Medulla oblongata (tissue), 1 donor: Measurements from ENCODE around the gene MICU1.
"Not testable (repeated sequence)": the region's sequence is repeated elsewhere in the genome, so short reads cannot be mapped to it uniquely, and the experiment has no call there.

Source experiments
- DNase-seq: peaks from one replicate; pipeline ENCODE4 v3.0.0-alpha.2; 2015; ENCODE audit errors: extremely low spot score

The MICU1 gene

DNA sequence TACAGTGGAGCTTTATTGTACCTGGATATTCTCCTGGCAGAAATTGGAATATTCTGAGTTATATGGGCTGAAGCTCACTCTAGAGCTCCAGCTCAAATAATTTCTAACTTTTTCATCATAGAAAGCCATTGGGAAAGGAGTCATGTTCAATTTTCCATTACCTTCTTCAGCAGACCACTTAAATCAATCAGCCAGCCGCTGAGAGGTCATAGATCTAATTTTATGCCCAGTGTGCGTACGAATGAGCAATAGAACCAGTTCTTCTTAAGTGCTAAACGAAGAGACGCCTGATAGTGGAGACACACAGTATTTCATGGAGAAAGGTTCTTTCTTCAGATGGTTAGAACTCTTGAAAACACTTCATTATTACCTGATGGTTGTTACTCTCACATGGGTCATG lies 236.2 kb downstream of the MICU1 start:
- no peak for DNase-seq

DNA sequence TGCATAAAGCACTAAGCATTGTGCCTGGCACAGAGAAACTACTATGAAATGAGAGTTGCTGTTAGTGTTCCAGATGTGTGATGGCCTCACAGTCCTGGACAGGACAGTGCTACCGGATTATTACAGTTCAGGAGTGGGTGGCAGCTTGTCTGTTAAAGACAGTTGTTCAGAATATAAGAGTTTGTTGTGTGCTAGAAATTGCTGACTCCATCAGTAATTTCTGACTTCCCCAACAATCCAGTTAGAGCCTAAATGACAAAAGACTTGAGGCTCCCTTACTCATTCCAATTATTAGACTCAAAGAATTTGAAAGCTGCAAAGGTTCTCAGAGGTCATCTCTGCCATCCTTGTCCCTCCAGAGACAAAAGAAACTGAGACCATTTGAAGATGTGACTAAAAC lies 236.9 kb downstream of the MICU1 start:
- DNase-seq = no peak

DNA sequence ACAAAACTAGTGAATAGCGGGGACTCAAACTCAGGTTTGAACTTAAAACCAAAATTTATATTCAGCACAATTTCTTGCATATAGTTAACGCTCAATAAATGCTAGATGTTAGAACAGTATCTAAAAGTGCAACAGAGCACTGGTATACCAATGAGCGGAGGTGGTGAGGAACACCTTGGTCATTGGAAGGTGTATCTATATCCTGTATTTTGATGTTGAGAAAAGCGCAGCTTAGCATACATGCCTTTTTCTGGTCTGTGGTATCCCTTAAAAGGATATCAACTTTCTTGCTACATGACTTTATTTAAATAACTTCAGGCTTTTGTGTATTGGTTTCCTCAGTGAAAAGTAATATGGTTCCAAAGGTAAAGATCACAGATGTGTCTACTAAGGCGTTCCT lies 237.8 kb downstream of the MICU1 start:
- DNase-seq = no peak

DNA sequence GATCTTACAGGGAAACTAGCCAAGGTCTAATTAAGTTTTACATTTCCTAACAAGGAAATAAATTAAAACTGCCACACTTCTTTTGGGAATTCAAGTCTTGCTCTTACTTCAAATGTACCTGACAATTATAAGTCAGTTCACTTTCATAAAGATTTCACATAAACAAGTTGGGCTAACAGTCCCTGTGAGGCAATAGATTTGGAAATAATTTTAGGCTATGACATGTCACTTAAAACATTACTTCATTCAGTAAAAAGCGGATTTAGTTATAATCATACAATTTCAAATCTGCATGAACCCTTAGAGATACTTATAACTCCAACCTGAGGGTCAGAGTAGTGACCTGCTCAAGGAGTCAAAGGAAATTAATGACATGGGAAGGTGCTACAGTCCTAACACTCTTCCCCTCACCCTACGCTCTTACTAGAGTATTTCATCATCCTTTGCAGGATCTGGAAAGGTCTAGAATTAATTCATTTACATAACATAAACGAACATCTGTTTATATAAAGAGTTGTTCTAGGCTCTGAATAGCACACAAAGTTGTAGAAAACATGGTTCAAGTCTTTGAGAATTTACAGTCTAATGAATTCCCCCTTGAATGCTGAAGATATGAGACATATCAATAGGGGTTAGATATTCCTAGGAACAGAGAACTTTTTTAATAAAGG lies 238.8 kb downstream of the MICU1 start:
- no peak for DNase-seq

DNA sequence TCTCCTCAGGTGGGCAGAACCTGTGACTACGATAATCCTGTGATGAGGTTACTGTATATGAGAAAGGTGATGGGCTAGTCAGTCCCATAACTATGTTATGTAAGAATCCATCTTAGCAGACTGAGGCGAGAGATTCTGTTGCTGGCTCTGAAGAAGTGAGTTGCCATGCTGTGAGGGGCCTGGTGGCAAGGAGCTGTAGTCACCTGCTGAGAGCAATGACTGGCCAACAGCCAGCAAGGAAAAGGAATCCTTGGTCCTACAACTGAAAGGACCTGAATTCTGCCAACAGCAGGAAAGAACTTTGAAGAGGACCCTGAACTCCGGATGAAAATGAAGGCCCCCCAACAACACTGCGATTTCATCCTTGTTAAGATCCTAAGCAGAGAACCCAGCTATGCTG lies 240.2 kb downstream of the MICU1 start:
- no peak for DNase-seq

DNA sequence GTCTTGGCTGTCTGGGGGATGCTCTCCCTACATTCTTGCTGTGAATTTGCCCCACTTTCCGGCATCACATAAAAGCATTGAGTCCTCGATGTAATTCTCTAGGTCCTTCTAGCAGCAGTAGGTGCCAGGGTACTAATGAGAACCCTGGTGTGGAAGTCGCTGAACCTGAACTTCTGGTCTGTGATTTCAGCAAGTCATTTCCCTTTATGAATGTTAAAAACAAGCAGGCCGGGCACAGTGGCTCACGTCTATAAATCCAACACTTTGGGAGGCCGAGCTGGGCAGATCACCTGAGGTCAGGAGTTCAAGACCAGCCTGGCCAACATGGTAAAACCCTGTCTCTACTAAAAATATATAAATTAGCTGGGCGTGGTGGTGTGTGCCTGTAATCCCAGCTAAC lies 240.9 kb downstream of the MICU1 start:
- DNase-seq = not testable (repeated sequence)

DNA sequence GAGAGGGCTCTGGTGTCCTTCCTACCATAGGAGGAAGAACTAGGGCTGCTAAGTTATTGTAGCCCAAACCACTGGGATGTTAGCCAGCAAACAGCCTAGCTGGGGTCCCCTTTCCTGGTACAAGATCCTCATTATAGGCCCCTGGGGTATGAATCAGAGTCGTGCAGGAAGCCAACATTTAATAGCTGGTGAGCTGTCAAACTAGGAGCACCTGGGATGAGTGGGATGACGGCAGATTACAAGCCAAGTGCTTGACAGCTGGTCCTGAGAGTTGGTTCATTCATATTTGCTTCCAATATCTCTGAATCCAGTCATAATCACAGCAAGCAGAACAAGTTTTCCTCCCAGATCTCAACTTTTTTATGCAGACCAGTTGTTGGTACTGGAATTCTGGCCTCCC lies 246.1 kb downstream of the MICU1 start:
- no peak for DNase-seq

DNA sequence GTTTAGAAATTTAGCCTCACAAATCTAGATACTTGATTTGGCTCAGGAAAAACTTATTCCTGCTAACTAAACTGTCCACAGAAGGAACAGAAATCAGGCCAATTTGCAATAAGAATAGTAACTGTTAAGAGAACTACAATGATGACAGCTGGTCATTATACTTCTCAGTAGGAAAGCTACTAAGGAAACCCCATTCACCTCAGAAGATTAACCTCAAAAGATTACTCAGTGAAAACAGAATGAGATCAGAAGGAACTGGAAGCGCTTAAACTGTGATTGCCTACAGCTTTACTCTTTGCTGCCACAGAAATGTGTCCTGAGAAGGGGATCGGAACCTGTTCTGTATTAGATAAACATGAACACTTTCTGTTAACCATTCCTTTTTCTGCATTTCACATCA lies 246.8 kb downstream of the MICU1 start:
- DNase-seq = no peak

DNA sequence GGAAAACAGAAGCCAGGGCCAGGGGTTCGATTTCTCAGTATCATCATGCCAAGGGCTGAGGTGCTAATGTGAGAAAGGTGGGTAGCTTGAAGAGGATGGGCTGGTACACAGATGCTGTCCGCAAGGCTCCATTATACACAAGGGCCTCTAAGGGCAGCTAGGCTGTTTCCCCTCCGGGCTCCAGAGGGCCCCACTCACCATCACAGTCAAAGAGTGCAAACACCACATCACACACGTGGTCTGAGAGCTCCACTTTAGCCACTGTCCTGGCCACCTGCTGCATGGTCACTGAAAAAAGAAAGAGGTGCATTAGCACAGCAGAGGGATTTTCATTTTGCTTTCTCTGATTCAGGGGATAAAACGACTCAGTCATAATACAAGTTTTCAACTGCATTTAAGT lies 250.3 kb downstream of the MICU1 start:
- peak; percentile 73 for DNase-seq

DNA sequence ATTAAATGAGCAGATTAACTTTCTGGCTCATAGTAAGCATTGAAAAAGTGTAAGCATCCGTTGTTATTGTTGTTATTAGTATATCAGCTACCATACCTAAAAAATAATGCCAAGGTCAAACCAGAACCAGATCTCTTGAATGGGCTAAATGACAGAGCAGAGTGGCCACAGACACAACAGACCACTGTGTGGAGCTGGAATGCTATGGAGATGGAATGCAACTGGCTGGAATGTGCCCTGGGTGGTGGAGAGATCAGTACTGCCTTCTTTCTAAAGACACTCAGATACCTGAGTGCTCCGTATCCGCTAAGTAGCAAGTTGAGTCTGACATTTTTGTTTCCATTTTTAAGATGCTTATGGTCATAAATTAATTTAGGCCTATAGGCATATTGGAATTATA lies 250.7 kb downstream of the MICU1 start:
- peak; percentile 74 for DNase-seq

DNA sequence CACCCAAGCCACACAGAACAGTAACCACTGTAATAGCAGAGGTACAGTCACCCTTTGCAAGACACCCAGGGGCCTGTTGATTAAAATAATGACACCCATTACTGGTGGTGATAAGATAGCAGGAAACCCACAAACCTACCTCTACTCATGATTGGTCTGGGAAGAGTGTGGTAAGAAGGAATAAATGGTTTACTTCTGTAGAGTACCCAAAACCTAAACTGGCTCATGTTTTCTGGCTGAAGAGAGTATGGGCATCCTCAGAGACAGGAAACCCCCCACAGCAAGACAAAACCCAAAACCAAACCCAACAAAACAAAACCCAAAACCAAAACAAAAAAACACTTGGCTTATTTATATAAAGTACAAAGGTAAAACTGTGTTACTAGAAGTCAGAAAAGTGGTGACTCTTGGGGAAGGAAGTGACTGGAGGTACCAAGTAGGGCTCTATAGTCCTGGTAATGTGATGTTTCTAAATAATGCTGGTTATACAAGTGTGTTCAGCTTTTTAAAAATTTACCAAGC lies 255.6 kb downstream of the MICU1 start:
- no peak for DNase-seq

DNA sequence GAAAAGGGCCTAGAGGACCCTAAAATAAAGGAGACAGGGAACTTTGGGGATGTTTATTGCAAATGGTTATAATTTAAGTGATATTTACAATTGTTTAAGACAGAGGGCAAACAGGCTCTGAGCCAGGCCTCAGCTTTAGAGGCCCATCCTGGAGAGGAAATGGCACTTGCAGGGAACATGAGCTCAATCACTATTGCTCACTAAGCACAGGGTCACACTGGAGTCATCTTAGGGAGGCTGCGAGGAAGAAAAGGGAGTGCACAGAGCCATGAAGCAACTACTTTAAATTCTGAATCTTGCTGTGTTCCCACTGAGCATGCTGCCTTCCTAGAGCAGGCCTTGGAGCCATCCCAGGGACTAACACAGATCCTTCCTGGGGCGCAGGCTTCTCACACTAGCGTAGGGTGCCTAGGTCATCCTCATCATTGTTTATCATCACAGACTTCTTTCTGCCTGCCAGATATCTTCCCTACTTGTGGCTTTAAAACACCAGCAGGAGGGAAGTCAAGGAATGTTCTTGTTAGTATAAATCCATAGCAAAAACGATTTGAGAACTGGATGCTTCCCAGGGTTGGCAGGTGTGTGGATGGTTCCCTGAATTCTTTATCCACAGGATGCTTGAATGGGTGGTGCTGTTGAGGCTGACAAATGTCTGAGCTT lies 258.4 kb downstream of the MICU1 start:
- no peak for DNase-seq

DNA sequence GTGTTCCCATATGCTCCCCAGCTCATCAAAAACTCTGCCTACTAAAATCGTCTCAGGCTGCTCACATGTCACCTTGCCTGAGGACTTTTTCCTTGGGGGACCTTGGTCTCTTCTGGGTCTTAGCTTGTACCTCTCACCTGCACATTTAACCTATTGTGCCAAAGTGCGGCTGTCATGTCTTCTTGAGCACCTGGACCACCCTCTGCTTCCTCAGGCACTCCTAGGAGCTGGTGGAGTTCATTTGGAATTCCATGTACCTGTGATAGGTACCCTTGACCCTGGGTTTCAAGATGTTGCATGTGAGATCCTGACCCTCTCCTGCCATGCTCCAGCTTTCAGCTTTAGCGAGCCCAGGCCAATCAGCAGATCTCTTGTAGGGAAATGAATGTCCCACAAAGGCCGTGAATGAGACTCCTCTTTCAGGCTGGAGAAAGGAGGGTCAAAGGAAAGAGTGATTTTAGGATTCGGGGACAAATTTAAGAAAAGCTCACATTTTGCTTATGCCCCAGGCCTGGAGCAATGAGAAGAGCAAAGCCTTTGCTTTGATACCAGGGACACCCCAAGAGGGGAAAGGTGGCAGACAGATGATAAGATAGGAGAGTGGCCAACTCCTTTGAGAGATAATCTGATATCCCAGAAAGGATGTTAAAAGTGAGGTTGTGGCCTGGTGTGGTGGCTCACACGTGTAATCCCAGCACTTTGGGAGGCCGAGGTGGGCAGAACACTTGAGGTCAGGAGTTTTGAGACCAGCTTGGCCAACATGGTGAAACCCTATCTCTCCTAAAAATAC lies 260.6 kb downstream of the MICU1 start:
- DNase-seq = no peak

DNA sequence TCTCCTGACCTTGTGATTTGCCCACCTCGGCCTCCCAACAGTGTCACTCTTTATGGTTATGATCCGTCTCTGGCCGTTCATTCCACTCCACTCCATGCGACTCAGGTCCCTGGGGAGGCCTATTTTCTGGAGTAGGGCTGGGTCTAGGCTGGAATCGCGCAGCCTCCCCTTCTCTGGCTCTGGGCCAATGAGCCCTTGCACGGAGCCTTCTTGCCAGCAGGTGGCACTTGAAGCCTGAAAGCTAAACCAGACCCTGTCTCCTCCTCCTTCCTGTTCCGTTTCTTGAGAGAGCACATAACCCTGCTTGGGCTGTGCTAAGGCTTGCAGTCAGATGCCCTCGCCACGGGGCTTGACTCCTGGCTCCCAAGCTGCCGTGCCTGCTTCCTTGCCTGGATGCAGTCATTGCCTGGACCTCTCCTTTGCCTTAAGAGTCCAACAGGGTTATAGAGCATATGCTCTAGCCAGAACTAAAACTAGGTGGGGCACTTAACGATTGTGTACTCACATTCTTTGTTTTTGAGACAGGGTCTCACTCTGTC lies 261.6 kb downstream of the MICU1 start:
- peak; percentile 94 for DNase-seq

DNA sequence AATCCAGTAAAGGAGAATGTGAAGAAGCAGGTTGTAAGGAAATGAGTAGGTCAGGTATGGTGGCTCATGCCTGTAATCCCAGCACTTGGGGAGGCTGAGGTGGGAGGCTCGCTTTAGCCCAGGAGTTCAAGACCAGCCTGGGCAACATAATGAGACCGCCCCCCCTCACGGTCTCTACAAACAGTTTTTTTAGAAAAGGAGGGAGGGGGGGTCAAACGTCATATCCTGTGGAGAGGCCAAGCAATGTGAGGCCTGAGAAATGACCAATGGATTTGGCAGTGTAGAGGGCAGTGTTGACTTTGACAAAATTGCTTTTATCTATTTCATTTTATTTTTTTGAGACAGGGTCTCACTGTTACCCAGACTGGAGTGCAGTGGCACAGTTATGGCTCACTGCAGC lies 268.9 kb downstream of the MICU1 start:
- no peak for DNase-seq

DNA sequence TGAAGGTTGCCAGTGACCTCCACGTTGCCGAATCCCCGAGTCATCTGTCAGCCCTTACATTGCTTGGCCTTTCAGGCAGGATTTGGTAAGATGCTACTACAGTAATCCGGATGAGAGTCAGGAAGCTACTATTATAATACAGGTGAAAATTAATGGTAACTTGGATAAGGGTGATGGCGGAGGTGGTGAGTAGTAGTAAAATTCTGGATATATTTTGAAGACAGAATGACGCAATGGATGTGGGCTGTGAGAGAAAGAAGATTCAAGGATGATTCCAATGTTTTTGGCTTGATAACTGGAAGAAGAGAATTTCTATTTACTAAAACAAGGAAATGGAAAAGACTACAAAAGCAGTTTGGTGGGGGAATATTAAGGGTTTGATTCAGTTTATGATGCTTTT lies 269.8 kb downstream of the MICU1 start:
- DNase-seq = no peak

DNA sequence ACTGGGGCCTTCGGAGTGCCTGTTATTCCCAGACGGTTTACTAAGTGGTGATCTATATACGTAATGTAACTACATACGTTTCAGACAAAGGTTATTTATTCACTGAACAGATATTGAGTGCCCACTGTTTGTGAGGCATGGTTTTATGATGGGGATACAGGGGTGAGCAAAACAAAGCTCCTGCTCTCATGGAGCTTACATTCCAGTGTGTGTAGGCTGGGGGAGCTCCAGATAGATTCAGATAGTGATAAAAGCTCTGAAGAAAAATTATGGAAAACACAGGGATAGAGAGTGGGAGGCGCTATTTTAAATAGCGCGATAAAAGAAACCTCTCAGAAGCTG lies 270.7 kb downstream of the MICU1 start:
- DNase-seq = no peak

DNA sequence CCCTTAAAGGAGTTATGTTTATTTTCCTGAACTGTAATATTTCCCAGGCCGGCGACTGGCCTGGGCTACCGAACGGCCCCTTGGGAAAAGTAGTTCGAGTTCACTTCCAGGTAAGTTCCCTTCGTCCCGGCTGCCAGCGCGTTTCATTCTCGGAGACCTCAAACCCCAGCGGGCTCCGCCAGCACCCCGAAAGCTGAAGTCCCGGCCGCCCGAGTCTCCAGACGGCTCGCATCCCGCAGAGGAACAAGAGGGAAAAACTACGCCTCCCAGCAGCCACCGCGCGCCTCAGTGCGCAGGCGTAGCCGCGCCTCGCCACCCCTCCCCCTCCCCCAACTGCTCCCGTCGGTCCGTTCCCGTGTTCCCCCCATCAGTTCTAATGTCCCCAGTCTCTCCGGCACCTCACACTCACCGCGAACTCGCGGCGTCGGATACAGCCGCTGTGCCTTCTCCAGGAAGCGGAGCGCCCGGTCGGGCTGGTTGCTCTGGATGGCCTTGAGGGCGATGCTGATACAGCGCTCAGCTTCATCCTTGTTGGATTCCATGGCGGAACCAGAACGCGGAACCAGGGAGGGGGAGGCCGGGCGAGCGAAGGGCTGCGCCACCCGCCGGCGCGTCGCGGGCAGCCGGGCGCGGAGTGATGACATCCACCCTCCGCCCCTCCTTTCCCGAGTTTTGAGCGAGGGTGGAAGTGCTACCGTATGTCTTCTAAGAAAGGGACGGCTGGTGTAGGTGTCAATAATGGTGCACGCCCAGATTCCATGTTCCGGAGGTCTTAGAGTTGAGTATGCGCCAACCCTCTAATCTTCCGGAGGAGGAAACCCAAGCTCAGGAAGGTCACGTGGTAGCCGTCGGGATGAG lies 271.3 kb downstream of the MICU1 start, which contains the start of gene DNAJB12:
DNAJB12 (minus strand) TSS at position 564 of the 858 bp plus-strand sequence; CDS start at position 542, 22 bp downstream.
- DNase-seq = peak; percentile 94

DNA sequence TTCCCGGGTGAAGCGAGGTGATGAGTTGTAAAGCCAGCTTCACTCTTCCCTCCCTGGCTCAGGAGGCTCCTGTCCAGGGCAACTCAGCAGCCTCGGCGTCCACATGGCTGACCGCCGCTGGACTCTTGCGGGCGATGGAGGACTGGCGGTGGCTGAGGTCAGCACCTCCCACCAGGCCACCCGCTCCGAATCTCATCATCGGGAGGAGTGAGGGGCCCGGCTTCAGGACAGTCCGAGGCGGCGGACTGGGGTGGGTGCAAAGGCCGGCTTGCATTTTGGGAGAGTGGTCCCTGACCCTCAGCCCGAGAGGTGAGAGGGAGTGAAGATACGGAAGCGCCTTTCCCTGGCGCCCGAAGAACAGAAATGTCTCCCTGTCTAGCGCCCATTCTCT lies 271.9 kb downstream of the MICU1 start:
- no peak for DNase-seq

DNA sequence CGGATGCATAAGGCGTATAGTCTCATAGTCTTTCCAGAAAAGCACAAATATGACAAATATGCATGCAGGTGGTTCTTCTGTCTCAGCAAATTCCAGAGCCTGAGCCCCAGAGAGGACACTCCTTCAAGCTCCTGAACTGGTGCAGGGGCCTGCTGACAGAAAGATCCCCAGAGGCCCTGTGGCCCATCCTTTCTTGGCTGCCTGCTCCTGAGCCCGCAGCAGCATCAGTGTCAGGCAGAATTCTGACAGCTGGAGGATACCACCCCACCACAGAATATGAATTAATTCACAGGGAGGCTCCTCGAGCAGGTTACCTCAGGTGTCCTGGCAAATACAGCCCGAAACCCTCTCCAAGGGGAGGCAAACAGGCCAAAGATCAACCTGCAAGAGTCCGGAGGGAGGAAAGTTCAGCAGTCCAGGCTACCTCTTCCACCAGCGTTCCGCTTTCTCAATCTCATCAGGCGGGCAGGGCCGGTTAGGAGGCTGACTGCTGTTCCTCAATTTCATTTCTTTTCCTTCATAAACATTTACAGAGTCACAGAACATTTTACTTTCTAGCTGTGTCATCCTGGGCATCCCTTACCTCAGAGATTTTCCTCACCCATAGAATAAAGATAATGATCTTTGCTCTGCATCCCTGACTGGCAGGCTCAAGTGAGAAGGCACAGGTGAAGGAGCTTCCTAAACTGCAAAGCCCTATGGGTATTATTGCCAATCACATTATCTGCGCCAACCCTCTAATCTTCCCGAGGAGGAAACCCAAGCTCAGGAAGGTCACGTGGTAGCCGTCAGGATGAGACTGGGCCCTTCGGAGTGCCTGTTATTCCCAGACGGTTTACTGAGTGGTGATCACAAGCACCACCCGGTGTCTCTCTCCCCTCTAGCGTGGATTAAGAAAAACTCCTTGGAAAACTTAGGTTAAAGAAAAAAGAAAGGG lies 272.6 kb downstream of the MICU1 start:
- no peak for DNase-seq
